SU-DHL-6 (cell line): ENCODE measurements around the gene ADCY10.

Experiments used
- H2AFZ ChIP-seq: fragments of 200-600 bp; sonication (generic); 2 replicates; pipeline ENCODE4 v1.6.1; 2014; ENCODE audit warnings: low read depth, mild to moderate bottlenecking, moderate library complexity, mixed read lengths, antibody characterized with exemption, low read length; ENCODE audit not compliant: severe bottlenecking
- H3F3A ChIP-seq: fragments of 200-600 bp; shearing (Covaris generic); 2 replicates; pipeline ENCODE4 v1.6.0; 2016; ENCODE audit warnings: antibody characterized with exemption, mild to moderate bottlenecking; ENCODE audit not compliant: insufficient read depth
- H3K27ac ChIP-seq: fragments of 200-600 bp; sonication (generic); 2 replicates; pipeline ENCODE4 v1.5.1; 2016; ENCODE audit warnings: low read depth, mild to moderate bottlenecking, low read length, moderate library complexity, mixed read lengths
- H3K27me3 ChIP-seq: fragments of 200-600 bp; sonication (generic), shearing (Covaris generic); 2 replicates; pipeline ENCODE4 v1.6.0; 2014; ENCODE audit warnings: mild to moderate bottlenecking, low read length
- H3K36me3 ChIP-seq: fragments of 200-600 bp; sonication (generic); 2 replicates; pipeline ENCODE4 v1.6.1; 2014; ENCODE audit warnings: mild to moderate bottlenecking, low read length, mixed read lengths
- H3K4me2 ChIP-seq: fragments of 300-600, 200-600 bp; shearing (Covaris generic), sonication (generic); 2 replicates; pipeline ENCODE4 v1.6.0; 2014; ENCODE audit warnings: low read length, low read depth, mild to moderate bottlenecking; ENCODE audit not compliant: poor library complexity, severe bottlenecking
- H3K4me3 ChIP-seq: fragments of 200-600 bp; sonication (generic); 2 replicates; pipeline ENCODE4 v1.5.1; 2014; ENCODE audit warnings: antibody characterized with exemption, low read length, mild to moderate bottlenecking, mixed read lengths; ENCODE audit not compliant: insufficient read depth, poor library complexity, severe bottlenecking
- H3K79me2 ChIP-seq: fragments of 200-600 bp; sonication (generic); 2 replicates; pipeline ENCODE4 v1.6.1; 2014; ENCODE audit warnings: mild to moderate bottlenecking, low read length, moderate library complexity; ENCODE audit not compliant: insufficient read depth
- H3K9ac ChIP-seq: fragments of 200-600 bp; sonication (generic); 2 replicates; pipeline ENCODE4 v1.7.0; 2014; ENCODE audit warnings: mild to moderate bottlenecking, low read length
- H3K9me2 ChIP-seq: fragments of 200-600 bp; sonication (generic); replicated peaks from 2 replicates; pipeline ENCODE4 v1.6.1; 2014; ENCODE audit warnings: low read length; ENCODE audit not compliant: insufficient read depth
- H3K9me3 ChIP-seq: fragments of 200-600 bp; sonication (generic); 2 replicates; pipeline ENCODE4 v1.6.1; 2014; ENCODE audit warnings: low read length, mixed read lengths; ENCODE audit not compliant: insufficient read depth
- H4K20me1 ChIP-seq: fragments of 200-600 bp; sonication (generic); 2 replicates; pipeline ENCODE4 v1.6.1; 2014; ENCODE audit warnings: low read depth, mild to moderate bottlenecking, antibody characterized with exemption, low read length, moderate library complexity, mixed read lengths
- EZH2phosphoT487 ChIP-seq: fragments of 200-600 bp; sonication (generic), shearing (Covaris generic); conservative IDR thresholded peaks from 2 replicates; pipeline ENCODE4 v1.6.1; 2018; ENCODE audit warnings: mild to moderate bottlenecking, antibody characterized with exemption, low read length, moderate library complexity, mixed read lengths
- TF ChIP-seq, protein P1 (sequence below): fragments of 200-600 bp; sonication (generic); IDR thresholded peaks from one replicate; pipeline ENCODE4 v1.5.1; 2017; ENCODE audit warnings: antibody characterized with exemption, mild to moderate bottlenecking, low read length, moderate library complexity; ENCODE audit not compliant: insufficient read depth, poor library complexity, severe bottlenecking

ADCY10 gene

DNA sequence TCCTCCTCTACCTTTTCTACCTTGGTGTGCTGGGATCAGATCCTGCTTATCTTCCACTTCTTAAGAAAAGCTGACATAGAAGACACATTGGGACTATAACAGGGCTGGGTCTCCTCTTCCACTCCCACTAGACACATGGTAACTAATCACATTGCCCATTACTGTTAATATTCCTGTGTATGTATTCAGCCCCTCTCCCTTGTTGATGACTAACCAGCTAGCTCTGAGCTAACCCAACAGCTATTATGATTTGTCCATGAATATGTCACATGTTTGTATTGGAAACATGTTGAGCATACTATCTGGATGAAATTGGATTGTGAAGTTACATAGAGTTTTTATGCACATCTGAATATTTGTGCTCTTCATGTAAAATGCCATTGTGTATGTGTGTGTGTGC lies 139.2 kb downstream of the ADCY10 start:
- H4K20me1 ChIP-seq = no peaks in the 10 kb centered on the region
- H3K4me3 ChIP-seq = no peak overlapping the region
- no peaks in the 10 kb centered on the region for H3K79me2 ChIP-seq
- H3K9me2 ChIP-seq = no peaks in the 10 kb centered on the region
- H3K36me3 ChIP-seq = no peaks in the 10 kb centered on the region
- H3K27ac ChIP-seq = no peak overlapping the region
- no peak overlapping the region for H3K9ac ChIP-seq
- no peak overlapping the region for H2AFZ ChIP-seq
- no peak overlapping the region for H3K4me2 ChIP-seq
- no peaks in the 10 kb centered on the region for H3K9me3 ChIP-seq
- H3K27me3 ChIP-seq = no peaks in the 10 kb centered on the region
- TF ChIP-seq EZH2phosphoT487 = no peak
- TF ChIP-seq, protein P1, sequence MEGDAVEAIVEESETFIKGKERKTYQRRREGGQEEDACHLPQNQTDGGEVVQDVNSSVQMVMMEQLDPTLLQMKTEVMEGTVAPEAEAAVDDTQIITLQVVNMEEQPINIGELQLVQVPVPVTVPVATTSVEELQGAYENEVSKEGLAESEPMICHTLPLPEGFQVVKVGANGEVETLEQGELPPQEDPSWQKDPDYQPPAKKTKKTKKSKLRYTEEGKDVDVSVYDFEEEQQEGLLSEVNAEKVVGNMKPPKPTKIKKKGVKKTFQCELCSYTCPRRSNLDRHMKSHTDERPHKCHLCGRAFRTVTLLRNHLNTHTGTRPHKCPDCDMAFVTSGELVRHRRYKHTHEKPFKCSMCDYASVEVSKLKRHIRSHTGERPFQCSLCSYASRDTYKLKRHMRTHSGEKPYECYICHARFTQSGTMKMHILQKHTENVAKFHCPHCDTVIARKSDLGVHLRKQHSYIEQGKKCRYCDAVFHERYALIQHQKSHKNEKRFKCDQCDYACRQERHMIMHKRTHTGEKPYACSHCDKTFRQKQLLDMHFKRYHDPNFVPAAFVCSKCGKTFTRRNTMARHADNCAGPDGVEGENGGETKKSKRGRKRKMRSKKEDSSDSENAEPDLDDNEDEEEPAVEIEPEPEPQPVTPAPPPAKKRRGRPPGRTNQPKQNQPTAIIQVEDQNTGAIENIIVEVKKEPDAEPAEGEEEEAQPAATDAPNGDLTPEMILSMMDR = no peak
- no peaks in the 10 kb centered on the region for H3F3A ChIP-seq

- TF ChIP-seq, protein P1 = no peak
- no peak for TF ChIP-seq EZH2phosphoT487
- Histone ChIP-seq H3K36me3 (no peaks in the 10 kb centered on the region), H3K4me3 (no peak overlapping the region)
Observed at GRCh38 chr1:167773516-167773915, 140.4 kb downstream of the ADCY10 start.

DNA sequence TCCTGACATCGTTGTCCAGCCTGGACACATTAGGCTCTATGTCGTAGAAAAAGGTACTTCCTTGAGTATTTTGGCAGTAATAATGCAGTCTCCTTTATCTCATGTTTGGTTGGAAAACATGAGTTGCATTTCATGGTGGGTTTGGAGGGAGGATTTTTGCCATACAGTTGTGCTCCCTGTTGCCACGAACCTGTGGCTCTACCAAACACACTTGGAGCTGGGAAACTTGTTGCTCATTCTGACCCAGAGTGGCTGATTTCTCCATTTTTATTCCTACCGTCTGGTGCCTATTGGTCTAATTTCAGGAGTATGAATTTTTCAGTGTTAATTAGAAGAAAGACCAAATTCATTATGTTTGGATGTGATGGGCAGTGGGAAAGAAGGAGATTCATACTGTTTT lies 141.5 kb downstream of the ADCY10 start:
- H4K20me1 ChIP-seq = no peaks in the 10 kb centered on the region
- H3K9me2 ChIP-seq = no peaks in the 10 kb centered on the region
- H3K36me3 ChIP-seq = no peaks in the 10 kb centered on the region
- H3K79me2 ChIP-seq = no peaks in the 10 kb centered on the region
- no peak overlapping the region for H2AFZ ChIP-seq
- no peaks in the 10 kb centered on the region for H3K27me3 ChIP-seq
- H3K9me3 ChIP-seq = no peaks in the 10 kb centered on the region
- H3K4me3 ChIP-seq = no peak overlapping the region
- H3F3A ChIP-seq = no peaks in the 10 kb centered on the region
- TF ChIP-seq, protein P1 = no peak
- TF ChIP-seq EZH2phosphoT487 = no peak
- no peak overlapping the region for H3K4me2 ChIP-seq
- H3K27ac ChIP-seq = no peak overlapping the region
- no peak overlapping the region for H3K9ac ChIP-seq

More at GRCh38 chr1:167773516-167773915, 140.4 kb downstream of the ADCY10 start:
- no peaks in the 10 kb centered on the region for H3K27me3 ChIP-seq
- H3F3A ChIP-seq = no peaks in the 10 kb centered on the region
- H3K9ac ChIP-seq = no peak overlapping the region
- no peaks in the 10 kb centered on the region for H3K79me2 ChIP-seq
- H3K27ac ChIP-seq = no peak overlapping the region
- no peaks in the 10 kb centered on the region for H4K20me1 ChIP-seq
- H3K9me2 ChIP-seq = no peaks in the 10 kb centered on the region
- H2AFZ ChIP-seq = no peak overlapping the region
- H3K9me3 ChIP-seq = no peaks in the 10 kb centered on the region
- H3K4me2 ChIP-seq = no peak overlapping the region
